ENCODE data around the gene GTF2H1.
"Not testable (repeated sequence)": the region's sequence is repeated elsewhere in the genome, so short reads cannot be mapped to it uniquely, and the experiment has no call there.

GTF2H1 gene

DNA sequence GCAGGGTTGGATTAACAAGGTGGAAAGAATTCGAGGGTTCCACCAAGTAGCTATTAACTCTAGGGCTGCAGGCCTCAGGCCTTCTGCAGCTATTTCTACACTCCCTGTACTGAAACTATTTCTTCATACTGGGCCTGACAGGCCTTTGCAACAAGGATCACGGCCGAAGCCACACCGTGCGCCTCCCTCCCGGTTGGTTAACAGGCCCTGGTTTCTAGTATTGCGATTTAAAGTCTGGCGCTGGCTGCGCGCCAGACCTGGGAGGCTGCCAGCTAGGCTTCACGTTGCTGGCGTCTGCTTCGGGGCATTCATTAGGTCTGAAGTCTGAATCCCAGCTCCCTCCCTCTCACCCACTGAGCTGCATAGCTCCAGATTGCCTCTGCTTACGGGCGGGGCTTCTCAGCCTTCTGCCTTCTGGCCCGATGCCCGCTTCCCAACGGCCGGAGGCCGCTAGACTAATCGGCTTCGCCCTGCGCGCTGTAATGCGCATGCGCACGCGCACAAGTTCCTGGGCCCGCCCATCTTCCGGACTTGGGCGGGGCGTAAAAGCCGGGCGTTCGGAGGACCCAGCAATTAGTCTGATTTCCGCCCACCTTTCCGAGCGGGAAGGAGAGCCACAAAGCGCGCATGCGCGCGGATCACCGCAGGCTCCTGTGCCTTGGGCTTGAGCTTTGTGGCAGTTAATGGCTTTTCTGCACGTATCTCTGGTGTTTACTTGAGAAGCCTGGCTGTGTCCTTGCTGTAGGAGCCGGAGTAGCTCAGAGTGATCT lies 73.6 kb downstream of the GTF2H1 start:
- peak; percentile 98 to 99 for DNase-seq
- Histone ChIP-seq H3K27ac (peak overlapping the region; percentile 97 to 99), H3K36me3 (peaks cover 41 to 45% (median 42%) of the 10 kb centered on the region in 3 donors), H3K27me3 (no peaks in the 10 kb centered on the region), H3K9me3 (no peaks in the 10 kb centered on the region), H3K4me3 (peak overlapping the region; percentile 90 to 97), H3K4me1 (peaks cover 0 to 45% (median 27%) of the 10 kb centered on the region in 4 donors)
- intact Hi-C loops (cut with DNase I; ENCODE audit: low total_unique reads), result loop anchor here (5.0 to 10.0 kb wide), 4 partner anchors 74 to 1791 kb away; partner anchors contain the start of genes GTF2H1, HPS5, SPTY2D1 and TSG101
- TF ChIP-seq, protein P1, sequence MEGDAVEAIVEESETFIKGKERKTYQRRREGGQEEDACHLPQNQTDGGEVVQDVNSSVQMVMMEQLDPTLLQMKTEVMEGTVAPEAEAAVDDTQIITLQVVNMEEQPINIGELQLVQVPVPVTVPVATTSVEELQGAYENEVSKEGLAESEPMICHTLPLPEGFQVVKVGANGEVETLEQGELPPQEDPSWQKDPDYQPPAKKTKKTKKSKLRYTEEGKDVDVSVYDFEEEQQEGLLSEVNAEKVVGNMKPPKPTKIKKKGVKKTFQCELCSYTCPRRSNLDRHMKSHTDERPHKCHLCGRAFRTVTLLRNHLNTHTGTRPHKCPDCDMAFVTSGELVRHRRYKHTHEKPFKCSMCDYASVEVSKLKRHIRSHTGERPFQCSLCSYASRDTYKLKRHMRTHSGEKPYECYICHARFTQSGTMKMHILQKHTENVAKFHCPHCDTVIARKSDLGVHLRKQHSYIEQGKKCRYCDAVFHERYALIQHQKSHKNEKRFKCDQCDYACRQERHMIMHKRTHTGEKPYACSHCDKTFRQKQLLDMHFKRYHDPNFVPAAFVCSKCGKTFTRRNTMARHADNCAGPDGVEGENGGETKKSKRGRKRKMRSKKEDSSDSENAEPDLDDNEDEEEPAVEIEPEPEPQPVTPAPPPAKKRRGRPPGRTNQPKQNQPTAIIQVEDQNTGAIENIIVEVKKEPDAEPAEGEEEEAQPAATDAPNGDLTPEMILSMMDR (IDR thresholded peaks at IDR 0.05), result no peak

DNA sequence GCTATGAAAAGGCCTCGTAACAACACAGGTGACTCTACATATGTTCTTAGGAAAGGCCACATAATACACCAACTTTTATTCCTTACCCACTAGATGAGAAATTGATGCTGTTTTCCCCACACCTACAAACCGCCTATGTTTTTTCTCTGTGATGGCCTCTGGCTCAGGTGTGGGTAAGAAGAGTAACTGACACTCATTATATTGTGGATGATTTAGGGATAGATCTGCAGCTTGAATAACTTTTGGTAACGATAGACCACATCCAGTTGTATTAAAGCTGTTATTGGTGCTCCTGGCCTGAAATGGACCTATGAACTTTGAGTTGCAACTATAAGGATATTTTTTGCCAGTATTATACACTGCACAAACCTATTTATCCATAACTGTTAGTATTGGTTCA lies 75.6 kb downstream of the GTF2H1 start:
- no peak for DNase-seq
- H3K4me1 ChIP-seq, result peaks cover 0 to 40% (median 22%) of the 10 kb centered on the region in 4 donors
- no peak overlapping the region for H3K27ac ChIP-seq
- peaks cover 59 to 65% (median 60%) of the 10 kb centered on the region in 3 donors for H3K36me3 ChIP-seq
- no peak overlapping the region for H3K4me3 ChIP-seq
- TF ChIP-seq, protein P1 (IDR thresholded peaks at IDR 0.05), result no peak
- H3K27me3 ChIP-seq, result no peaks in the 10 kb centered on the region
- H3K9me3 ChIP-seq, result no peaks in the 10 kb centered on the region
- intact Hi-C loops (cut with DNase I; ENCODE audit: low total_unique reads), result loop anchor here (5.0 to 10.0 kb wide), 4 partner anchors 76 to 1793 kb away; partner anchors contain the start of genes GTF2H1, HPS5, SPTY2D1 and TSG101

DNA sequence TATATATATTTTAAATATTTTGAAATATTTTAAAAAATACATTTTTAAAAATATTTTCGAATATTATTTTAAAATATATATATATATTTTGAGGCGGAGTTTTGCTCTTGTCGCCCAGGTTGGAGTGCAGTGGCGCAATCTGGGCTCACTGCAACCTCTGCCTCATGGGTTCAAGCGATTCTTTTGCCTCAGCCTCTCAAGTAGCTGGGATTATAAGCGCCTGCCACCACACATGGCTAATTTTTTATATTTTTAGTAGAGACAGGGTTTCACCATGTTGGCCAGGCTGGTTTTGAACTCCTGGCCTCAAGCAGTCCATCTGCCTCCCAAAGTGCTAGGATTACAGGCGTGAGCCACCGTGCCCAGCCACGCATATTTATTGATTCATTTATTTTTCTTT lies 78.7 kb downstream of the GTF2H1 start:
- Histone ChIP-seq H3K36me3 (peaks cover 90 to 96% (median 91%) of the 10 kb centered on the region in 3 donors), H3K4me1 (peaks cover 0 to 28% (median 11%) of the 10 kb centered on the region in 4 donors)
- H3K4me3 ChIP-seq; DNase-seq; H3K9me3 ChIP-seq; intact Hi-C loops (cut with DNase I; ENCODE audit: low total_unique reads); H3K27ac ChIP-seq; H3K27me3 ChIP-seq: not testable (repeated sequence)

DNA sequence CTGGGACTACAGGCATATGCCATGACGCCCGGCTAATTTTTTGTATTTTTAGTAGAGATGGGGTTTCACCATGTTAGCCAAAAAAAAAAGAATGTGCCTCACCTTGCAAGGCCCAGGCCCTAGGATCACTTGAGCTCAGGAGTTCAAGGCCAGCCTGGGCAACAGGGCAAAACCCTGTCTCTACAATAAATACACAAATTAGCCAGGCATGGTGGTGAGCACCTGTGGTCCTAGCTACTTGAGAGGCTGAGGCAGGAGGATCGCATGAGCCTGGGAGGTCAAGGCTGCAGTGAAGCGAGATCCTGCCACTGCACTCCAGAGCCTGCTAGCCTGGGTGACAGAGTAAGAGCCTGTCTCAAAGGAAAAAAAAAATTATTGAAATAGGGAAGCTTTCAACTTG lies 81.7 kb downstream of the GTF2H1 start:
- intact Hi-C loops (cut with DNase I; ENCODE audit: low total_unique reads), result no loop called here
- H3K36me3 ChIP-seq, result peaks cover 89 to 100% (median 97%) of the 10 kb centered on the region in 3 donors

DNA sequence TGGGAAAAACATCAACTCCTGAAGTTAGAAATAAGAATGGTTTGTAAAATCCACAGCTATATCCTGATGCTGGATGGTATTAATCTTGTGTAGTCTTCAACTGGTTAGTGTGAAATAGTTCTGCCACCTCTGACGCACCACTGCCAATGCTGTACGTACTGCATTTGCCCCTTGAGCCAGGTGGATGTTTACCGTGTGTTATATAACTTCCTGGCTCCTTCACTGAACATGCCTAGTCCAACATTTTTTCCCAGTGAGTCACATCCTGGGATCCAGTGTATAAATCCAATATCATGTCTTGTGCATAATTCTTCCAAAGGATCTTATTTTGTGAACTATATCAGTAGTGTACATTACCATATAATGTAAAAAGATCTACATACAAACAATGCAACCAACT lies 85.0 kb downstream of the GTF2H1 start:
- H3K36me3 ChIP-seq, result peaks cover 60 to 67% (median 66%) of the 10 kb centered on the region in 3 donors
- H3K4me1 ChIP-seq; H3K4me3 ChIP-seq; DNase-seq; H3K27ac ChIP-seq; H3K9me3 ChIP-seq; H3K27me3 ChIP-seq; intact Hi-C loops (cut with DNase I; ENCODE audit: low total_unique reads): not testable (repeated sequence)

More for the DNA sequence above, 81.7 kb downstream of the GTF2H1 start:
- TF ChIP-seq, protein P1 (IDR thresholded peaks at IDR 0.05), result no peak
- no peak overlapping the region for H3K27ac ChIP-seq
- H3K27me3 ChIP-seq, result no peaks in the 10 kb centered on the region
- no peaks in the 10 kb centered on the region for H3K9me3 ChIP-seq
- DNase-seq, result no peak
- no peak overlapping the region for H3K4me3 ChIP-seq
- peaks cover 0 to 6% (median under 1%) of the 10 kb centered on the region in 4 donors for H3K4me1 ChIP-seq

DNA sequence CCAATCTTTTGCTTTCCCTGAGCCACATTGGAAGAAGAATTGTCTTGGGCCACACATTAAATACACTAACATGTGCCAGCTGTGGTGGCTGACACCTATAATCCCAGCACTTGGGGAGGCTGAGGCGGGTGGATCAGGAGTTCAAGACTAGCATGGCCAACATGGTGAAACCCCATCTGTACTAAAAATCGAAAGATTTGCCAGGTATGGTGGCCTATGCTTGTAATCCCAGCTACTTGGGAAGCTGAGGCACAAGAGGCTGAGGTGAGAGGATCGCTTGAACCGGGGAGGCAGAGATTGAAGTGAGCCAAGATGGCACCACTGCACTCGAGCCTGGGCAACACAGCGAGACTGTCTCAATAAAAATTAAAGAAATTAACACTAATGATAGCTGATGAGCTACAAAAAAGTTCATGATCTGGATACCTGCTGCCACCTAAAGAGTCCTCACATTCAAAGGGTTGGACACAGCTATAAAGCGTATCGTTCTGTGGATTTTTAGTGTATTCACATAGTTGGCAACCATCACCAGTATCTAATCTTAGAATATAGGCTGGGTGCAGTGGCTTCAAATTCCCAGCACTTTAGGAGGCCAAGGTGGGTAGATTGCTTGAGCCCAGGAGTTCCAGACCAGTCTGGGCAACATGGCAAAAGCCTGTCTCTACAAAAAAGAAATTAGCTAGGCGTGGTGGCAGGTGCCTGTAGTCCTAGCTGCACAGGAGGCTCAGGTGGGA lies 86.4 kb downstream of the GTF2H1 start:
- intact Hi-C loops (cut with DNase I; ENCODE audit: low total_unique reads), result no loop called here
- H3K27me3 ChIP-seq, result no peaks in the 10 kb centered on the region
- H3K4me3 ChIP-seq, result no peak overlapping the region
- no peak overlapping the region for H3K27ac ChIP-seq
- DNase-seq, result no peak
- H3K9me3 ChIP-seq, result no peaks in the 10 kb centered on the region
- H3K36me3 ChIP-seq, result peaks cover 47 to 54% (median 53%) of the 10 kb centered on the region in 3 donors
- peaks cover 0 to 8% (median 0%) of the 10 kb centered on the region in 4 donors for H3K4me1 ChIP-seq
- TF ChIP-seq, protein P1 (IDR thresholded peaks at IDR 0.05), result no peak
